GM18909 (cell line): ENCODE measurements around the gene ZNF283.
"Not testable (repeated sequence)": the region's sequence is repeated elsewhere in the genome, so short reads cannot be mapped to it uniquely, and the experiment has no call there.

Experiments
- ATAC-seq: cut with Tn5 transposase; IDR thresholded peaks from one replicate; pipeline ENCODE4 v1.9.1; 2021; ENCODE audit warnings: mild to moderate bottlenecking; ENCODE audit not compliant: unreplicated experiment, poor library complexity

Gene ZNF283

GRCh38 chr19:43842007-43842406 lies 14.9 kb downstream of the ZNF283 start:
- no peak for ATAC-seq

GRCh38 chr19:43847246-43847645 lies 20.1 kb downstream of the ZNF283 start:
- no peak for ATAC-seq

- no peak for ATAC-seq
These were observed 20.8 kb downstream of the ZNF283 start for GRCh38 chr19:43847884-43848283.

GRCh38 chr19:43848821-43849220 lies 21.7 kb downstream of the ZNF283 start:
- no peak for ATAC-seq

GRCh38 chr19:43858174-43858573 lies 31.1 kb downstream of the ZNF283 start:
- ATAC-seq: no peak

- not testable (repeated sequence) for ATAC-seq
These were observed 39.8 kb downstream of the ZNF283 start for GRCh38 chr19:43866923-43867322.

- ATAC-seq: no peak
These were observed 45.6 kb downstream of the ZNF283 start for GRCh38 chr19:43872547-43873336.

- ATAC-seq: no peak
These were observed 53.4 kb downstream of the ZNF283 start for GRCh38 chr19:43880483-43880882.

- ATAC-seq: no peak
These were observed 56.7 kb downstream of the ZNF283 start, which contains the start of gene ZNF404 for GRCh38 chr19:43883864-43884263. Gene ZNF404, minus strand, starts transcription at chr19:43883964.

- ATAC-seq: no peak
These were observed 68.7 kb downstream of the ZNF283 start for GRCh38 chr19:43895727-43896308.
